ENCODE results near the gene EXO5. TPM values are rescaled to one million over a fixed set of nuclear protein-coding genes. Genes with fewer than 3 reads are reported as not detected.
A peak's percentile ranks its signal among the peaks of the same experiment; 100 is the strongest.

The EXO5 gene
- total and polyA plus RNA-seq, 2 of the 13 experiments (the other 11 are each of a cell fraction or from before 2014, with no cell fraction given): 9.9 to 20.5 TPM

DNA sequence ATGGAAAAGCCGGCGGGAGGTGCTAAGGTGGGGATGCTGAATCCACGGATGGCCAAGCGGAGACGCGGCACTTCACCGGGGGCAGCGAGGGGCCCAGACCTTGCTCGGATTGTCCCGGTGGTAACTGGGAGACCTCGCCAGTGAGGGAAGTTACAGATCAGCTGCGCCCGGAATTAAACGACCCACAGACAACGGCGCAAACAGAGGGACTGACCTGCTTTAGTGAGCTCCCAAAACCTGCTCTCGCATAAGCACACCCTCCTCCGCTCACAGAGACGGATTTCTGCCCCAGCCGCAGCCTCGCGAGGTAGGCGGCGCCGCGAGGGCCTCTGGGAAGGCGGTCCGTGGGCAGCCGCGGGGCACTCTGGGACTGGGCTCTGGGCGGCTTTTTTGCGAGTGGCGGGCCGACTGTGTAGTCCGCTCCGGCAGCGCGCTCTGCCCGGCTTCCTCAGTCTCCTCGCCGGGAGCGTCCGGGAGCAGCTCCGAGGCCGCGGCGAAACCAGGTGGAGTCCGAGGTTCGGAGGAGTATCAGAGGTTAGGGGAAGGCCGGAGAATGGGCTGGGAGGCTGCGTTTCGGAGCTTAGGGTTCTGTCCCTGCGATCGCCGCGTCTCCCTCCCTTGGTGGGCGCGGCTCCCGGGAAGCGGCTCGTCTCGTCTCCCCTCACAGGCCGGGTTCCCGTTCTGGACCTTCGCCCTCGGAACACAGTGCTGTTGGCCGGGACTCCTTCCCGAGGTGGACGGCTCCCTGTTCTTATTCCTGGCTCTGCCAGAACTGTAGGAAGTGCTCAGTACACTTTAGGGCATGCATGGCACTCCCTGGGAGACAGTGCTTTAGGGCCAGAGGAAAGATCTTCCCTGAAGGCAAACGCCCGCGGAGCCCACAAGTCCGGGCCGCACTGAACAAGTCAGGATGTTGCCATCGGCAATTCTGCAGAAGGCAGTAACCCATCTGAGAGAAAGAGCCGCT lies at the start of gene EXO5 (continued):
- TF ChIP-seq, protein P1, sequence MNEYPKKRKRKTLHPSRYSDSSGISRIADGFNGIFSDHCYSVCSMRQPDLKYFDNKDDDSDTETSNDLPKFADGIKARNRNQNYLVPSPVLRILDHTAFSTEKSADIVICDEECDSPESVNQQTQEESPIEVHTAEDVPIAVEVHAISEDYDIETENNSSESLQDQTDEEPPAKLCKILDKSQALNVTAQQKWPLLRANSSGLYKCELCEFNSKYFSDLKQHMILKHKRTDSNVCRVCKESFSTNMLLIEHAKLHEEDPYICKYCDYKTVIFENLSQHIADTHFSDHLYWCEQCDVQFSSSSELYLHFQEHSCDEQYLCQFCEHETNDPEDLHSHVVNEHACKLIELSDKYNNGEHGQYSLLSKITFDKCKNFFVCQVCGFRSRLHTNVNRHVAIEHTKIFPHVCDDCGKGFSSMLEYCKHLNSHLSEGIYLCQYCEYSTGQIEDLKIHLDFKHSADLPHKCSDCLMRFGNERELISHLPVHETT (CRISPR knock-in tag; conservative IDR thresholded peaks at IDR 0.05): peak; percentile 19; the same call in 1 of the 2 replicates
- TF ChIP-seq ZBTB46 (CRISPR knock-in tag; IDR thresholded peaks at IDR 0.05; ENCODE audit: borderline replicate concordance) (no peak), NKX3-1 (CRISPR knock-in tag; IDR thresholded peaks at IDR 0.05) (peak; percentile 83), ZNF24 (IDR thresholded peaks at IDR 0.05) (no peak), ZNF33A (CRISPR knock-in tag; IDR thresholded peaks at IDR 0.05; ENCODE audit: borderline replicate concordance) (no peak), ZNF549 (CRISPR knock-in tag; IDR thresholded peaks at IDR 0.05) (0 out of 2 replicates have a peak, but pooled peaks have one; percentile 42), FOXJ3 (CRISPR knock-in tag; IDR thresholded peaks at IDR 0.05; ENCODE audit: borderline replicate concordance) (no peak), GATAD1 (CRISPR knock-in tag; IDR thresholded peaks at IDR 0.05) (peak; percentile 91), STAT5B (CRISPR knock-in tag; IDR thresholded peaks at IDR 0.05) (no peak), RBM22 (optimal IDR thresholded peaks at IDR 0.05; ENCODE audit: low read length) (no peak), ZFP37 (CRISPR knock-in tag; IDR thresholded peaks at IDR 0.05; ENCODE audit: borderline replicate concordance) (0 out of 2 replicates have a peak, but pooled peaks have one; percentile 47), ZBTB43 (CRISPR knock-in tag; conservative IDR thresholded peaks at IDR 0.05) (peak; percentile 82), NONO (IDR thresholded peaks at IDR 0.05) (no peak), NONO (CRISPR knock-in tag; conservative IDR thresholded peaks at IDR 0.05) (peak; percentile 51; the same call in 1 of the 2 replicates)
- TF ChIP-seq, protein P2, sequence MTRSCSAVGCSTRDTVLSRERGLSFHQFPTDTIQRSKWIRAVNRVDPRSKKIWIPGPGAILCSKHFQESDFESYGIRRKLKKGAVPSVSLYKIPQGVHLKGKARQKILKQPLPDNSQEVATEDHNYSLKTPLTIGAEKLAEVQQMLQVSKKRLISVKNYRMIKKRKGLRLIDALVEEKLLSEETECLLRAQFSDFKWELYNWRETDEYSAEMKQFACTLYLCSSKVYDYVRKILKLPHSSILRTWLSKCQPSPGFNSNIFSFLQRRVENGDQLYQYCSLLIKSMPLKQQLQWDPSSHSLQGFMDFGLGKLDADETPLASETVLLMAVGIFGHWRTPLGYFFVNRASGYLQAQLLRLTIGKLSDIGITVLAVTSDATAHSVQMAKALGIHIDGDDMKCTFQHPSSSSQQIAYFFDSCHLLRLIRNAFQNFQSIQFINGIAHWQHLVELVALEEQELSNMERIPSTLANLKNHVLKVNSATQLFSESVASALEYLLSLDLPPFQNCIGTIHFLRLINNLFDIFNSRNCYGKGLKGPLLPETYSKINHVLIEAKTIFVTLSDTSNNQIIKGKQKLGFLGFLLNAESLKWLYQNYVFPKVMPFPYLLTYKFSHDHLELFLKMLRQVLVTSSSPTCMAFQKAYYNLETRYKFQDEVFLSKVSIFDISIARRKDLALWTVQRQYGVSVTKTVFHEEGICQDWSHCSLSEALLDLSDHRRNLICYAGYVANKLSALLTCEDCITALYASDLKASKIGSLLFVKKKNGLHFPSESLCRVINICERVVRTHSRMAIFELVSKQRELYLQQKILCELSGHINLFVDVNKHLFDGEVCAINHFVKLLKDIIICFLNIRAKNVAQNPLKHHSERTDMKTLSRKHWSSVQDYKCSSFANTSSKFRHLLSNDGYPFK (CRISPR knock-in tag; IDR thresholded peaks at IDR 0.05; ENCODE audit: borderline replicate concordance): peak; percentile 84; the same call in 1 of the 2 replicates
